Inflammatory macrophage (primary cell): ENCODE results near the gene IRS4.

Source experiments
- DNase-seq, 2 donors: peaks; one replicate each; pipeline ENCODE4 v3.0.0-alpha.2; 2020 to 2022
- total RNA-seq, 18 experiments: gene quantifications; one replicate each; lab custom pipeline; 2026; ENCODE audit warnings: mixed read lengths in 6 of 18, inconsistent platforms in 2 of 18; lab: John Stamatoyannopoulos, UW

Gene IRS4
- total RNA-seq: 0 to 0.25 (median 0.02) reads per million in 18 experiments

GRCh38 chrX:108736509-108737479 lies at the start of gene IRS4:
TSS of gene IRS4 (minus strand) at chrX:108736563.
- no peak for DNase-seq

- no peak for DNase-seq
Observed at GRCh38 chrX:108772549-108772948, 36.2 kb upstream of the IRS4 start.

GRCh38 chrX:108763559-108763958 lies 27.2 kb upstream of the IRS4 start:
- DNase-seq: no peak

- DNase-seq: no peak
Observed at GRCh38 chrX:108740299-108740774, 4.0 kb upstream of the IRS4 start.

- DNase-seq: no peak
Observed at GRCh38 chrX:108737754-108738153, 1.4 kb upstream of the IRS4 start.

- DNase-seq: no peak
Observed at GRCh38 chrX:108735679-108736508, 469 bp downstream of the IRS4 start.

- no peak for DNase-seq
Observed at GRCh38 chrX:108735091-108735678, 1.2 kb downstream of the IRS4 start.

- DNase-seq: no peak
Observed at GRCh38 chrX:108734426-108734825, 1.9 kb downstream of the IRS4 start.

- no peak for DNase-seq
Observed at GRCh38 chrX:108732630-108733321, 3.6 kb downstream of the IRS4 start.

- no peak for DNase-seq
Observed at GRCh38 chrX:108731153-108731552, 5.2 kb downstream of the IRS4 start.

- DNase-seq: no peak
Observed at GRCh38 chrX:108726748-108727147, 9.6 kb downstream of the IRS4 start.

- DNase-seq: no peak
Observed at GRCh38 chrX:108722561-108722960, 13.8 kb downstream of the IRS4 start.

- no peak for DNase-seq
Observed at GRCh38 chrX:108712886-108713285, 23.5 kb downstream of the IRS4 start.

GRCh38 chrX:108704839-108705238 lies 31.5 kb downstream of the IRS4 start:
- no peak for DNase-seq

GRCh38 chrX:108702530-108702929 lies 33.8 kb downstream of the IRS4 start:
- no peak for DNase-seq

GRCh38 chrX:108701633-108702032 lies 34.7 kb downstream of the IRS4 start:
- DNase-seq: no peak

- peak; percentile 8 to 11 for DNase-seq
Observed at GRCh38 chrX:108699368-108699767, 37.0 kb downstream of the IRS4 start.

- no peak for DNase-seq
Observed at GRCh38 chrX:108696690-108697089, 39.7 kb downstream of the IRS4 start.
